SK-N-SH treated with all-trans-retinoic acid at 6 μM for 48 hours (cell line): ENCODE measurements around the gene CNGA3.

Source experiments
- ARNTL ChIP-seq: fragments of 450-650 bp; formaldehyde crosslinking; IDR thresholded peaks from 2 replicates; pipeline ENCODE4 v1.5.0; 2020; ENCODE audit warnings: low read depth, mild to moderate bottlenecking, moderate library complexity, borderline replicate concordance
- BACH2 ChIP-seq: fragments of 250-450 bp; sonication (Bioruptor Pico); IDR thresholded peaks from 2 replicates; pipeline ENCODE4 v1.9.0; 2021; ENCODE audit warnings: mild to moderate bottlenecking, borderline replicate concordance
- CSRNP3 ChIP-seq: fragments of 250-450 bp; sonication (Bioruptor Pico); IDR thresholded peaks from 2 replicates; pipeline ENCODE4 v1.5.1; 2021; ENCODE audit warnings: mild to moderate bottlenecking, moderate library complexity
- GLIS3 ChIP-seq: fragments of 250-450 bp; sonication (Bioruptor Pico); IDR thresholded peaks from 2 replicates; pipeline ENCODE4 v1.5.0; 2020; ENCODE audit warnings: mild to moderate bottlenecking, moderate library complexity
- PATZ1 ChIP-seq: fragments of 250-450 bp; sonication (Bioruptor Pico); IDR thresholded peaks from 2 replicates; pipeline ENCODE4 v1.8.0; 2020; ENCODE audit warnings: mild to moderate bottlenecking, moderate library complexity, borderline replicate concordance
- PPARA ChIP-seq: fragments of 250-450 bp; sonication (Bioruptor Pico); IDR thresholded peaks from 2 replicates; pipeline ENCODE4 v1.5.0; 2020; ENCODE audit warnings: mild to moderate bottlenecking, borderline replicate concordance
- TCF4 ChIP-seq: fragments of 250-450 bp; sonication (Bioruptor Pico); IDR thresholded peaks from 2 replicates; pipeline ENCODE4 v1.8.0; 2021; ENCODE audit warnings: mild to moderate bottlenecking, moderate library complexity, borderline replicate concordance
- TSHZ2 ChIP-seq: fragments of 250-450 bp; sonication (Bioruptor Pico); IDR thresholded peaks from 2 replicates; pipeline ENCODE4 v1.5.0; 2020; ENCODE audit warnings: mild to moderate bottlenecking, moderate library complexity
- ZFP30 ChIP-seq: fragments of 450-650 bp; formaldehyde crosslinking; IDR thresholded peaks from 2 replicates; pipeline ENCODE4 v1.5.0; 2022; ENCODE audit warnings: mild to moderate bottlenecking, moderate library complexity
- ZNF565 ChIP-seq: fragments of 450-650 bp; formaldehyde crosslinking; conservative IDR thresholded peaks from 2 replicates; pipeline ENCODE4 v1.5.0; 2020; ENCODE audit warnings: low read depth, mild to moderate bottlenecking, moderate library complexity
- ZNF70 ChIP-seq: fragments of 450-650 bp; formaldehyde crosslinking; IDR thresholded peaks from 2 replicates; pipeline ENCODE4 v1.5.0; 2020; ENCODE audit warnings: mild to moderate bottlenecking, moderate library complexity

- TF ChIP-seq GLIS3 (CRISPR knock-in tag), result no peak
- no peak for TF ChIP-seq PATZ1 (CRISPR knock-in tag)
- no peak for TF ChIP-seq PPARA
- TF ChIP-seq BACH2 (CRISPR knock-in tag), result no peak
- no peak for TF ChIP-seq ARNTL (CRISPR knock-in tag)
- no peak for TF ChIP-seq TSHZ2
- no peak for TF ChIP-seq CSRNP3 (CRISPR knock-in tag)
- TF ChIP-seq ZNF70, result no peak
- TF ChIP-seq TCF4 (CRISPR knock-in tag), result no peak
- TF ChIP-seq ZNF565, result no peak
- TF ChIP-seq ZFP30 (CRISPR knock-in tag), result no peak
These were observed 30.3 kb upstream of the CNGA3 start for GRCh38 chr2:98315957-98316356.
